GM19455 (cell line): ENCODE data around the gene NOL4L.
"Not testable (repeated sequence)": the region's sequence is repeated elsewhere in the genome, so short reads cannot be mapped to it uniquely, and the experiment has no call there.

Experiments
- ATAC-seq: cut with Tn5 transposase; IDR thresholded peaks from one replicate; pipeline ENCODE4 v1.9.1; 2021; ENCODE audit not compliant: unreplicated experiment

NOL4L gene

DNA sequence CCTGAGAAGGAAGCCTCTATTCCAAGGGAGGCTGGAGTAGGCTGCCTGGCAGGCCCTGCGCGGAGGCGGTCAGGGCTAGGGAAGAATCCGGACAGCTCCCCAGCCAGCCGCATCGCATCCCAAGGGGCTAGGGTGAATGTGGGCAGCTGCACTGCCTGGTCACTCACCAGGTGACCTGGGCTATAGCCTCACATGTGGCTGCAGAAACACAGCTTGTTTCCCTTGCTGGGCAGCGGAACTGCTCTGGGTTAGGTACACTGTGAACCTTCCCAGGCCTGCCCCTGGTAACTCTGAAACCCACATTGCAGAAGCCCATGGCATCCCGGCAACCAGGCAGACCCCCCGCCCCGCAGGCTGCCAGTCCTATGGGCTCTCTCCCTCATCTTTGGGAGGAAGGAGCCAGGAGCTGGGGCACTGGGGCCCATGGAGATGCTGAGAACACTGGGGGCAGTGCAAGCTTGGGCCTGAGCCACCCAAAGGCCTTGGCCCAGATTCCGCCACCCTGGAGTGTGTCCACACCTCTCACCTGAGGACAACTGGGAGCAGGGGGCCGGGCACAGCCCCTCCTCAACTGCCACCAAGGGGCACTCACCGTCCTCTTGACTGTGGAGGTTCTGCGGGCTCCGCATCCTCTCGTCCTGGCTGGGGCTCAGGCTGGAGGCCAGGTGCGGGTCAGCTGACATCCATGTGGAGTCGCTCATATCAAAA lies 111.0 kb downstream of the NOL4L start:
- ATAC-seq = no peak

GRCh38 chr20:32473231-32474008 lies 111.7 kb downstream of the NOL4L start:
- ATAC-seq = no peak

GRCh38 chr20:32472581-32473207 lies 112.4 kb downstream of the NOL4L start:
- no peak for ATAC-seq

DNA sequence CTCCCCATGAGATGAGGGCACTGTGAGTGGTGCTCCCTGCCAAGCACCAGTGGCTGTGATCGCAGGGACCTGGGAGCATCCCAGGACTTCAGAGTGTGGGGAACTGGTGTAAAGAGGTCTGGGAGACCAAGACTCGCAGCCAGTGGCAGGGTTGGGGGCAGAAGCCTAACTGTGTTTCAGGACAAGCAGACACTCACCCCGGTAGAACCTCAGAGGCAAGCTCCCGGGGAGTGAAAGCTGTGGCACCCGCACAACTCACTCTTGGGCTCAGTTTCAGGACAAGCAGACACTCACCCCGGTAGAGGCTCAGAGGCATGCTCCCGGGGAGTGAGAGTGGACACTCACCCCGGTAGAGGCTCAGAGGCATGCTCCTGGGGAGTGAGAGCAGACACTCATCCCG lies 114.2 kb downstream of the NOL4L start:
- ATAC-seq = no peak

- no peak for ATAC-seq
Observed at GRCh38 chr20:32470025-32470861, 114.9 kb downstream of the NOL4L start.

DNA sequence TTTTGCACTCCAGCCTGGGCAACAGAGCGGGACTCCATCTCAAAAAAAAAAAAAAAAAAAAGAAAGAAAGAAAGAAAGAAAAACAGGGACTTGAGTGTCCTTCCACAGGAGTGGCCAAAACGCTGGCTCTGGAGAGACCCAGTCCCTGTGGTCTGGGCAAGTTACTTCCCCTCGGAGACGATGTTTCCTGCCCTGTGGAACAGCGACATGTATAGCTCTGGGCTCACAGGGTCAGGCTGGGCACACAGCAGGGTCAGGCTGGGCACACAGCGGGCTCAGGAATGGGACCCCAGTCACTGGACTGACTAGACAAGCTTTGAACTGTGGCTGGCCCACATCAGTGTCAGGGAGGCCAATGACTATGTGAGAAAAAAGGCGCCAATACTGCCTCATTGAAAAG lies 116.3 kb downstream of the NOL4L start:
- no peak for ATAC-seq

- no peak for ATAC-seq
Observed at GRCh38 chr20:32468313-32468640, 116.9 kb downstream of the NOL4L start.

- ATAC-seq = no peak
Observed at GRCh38 chr20:32467506-32468312, 117.4 kb downstream of the NOL4L start.

DNA sequence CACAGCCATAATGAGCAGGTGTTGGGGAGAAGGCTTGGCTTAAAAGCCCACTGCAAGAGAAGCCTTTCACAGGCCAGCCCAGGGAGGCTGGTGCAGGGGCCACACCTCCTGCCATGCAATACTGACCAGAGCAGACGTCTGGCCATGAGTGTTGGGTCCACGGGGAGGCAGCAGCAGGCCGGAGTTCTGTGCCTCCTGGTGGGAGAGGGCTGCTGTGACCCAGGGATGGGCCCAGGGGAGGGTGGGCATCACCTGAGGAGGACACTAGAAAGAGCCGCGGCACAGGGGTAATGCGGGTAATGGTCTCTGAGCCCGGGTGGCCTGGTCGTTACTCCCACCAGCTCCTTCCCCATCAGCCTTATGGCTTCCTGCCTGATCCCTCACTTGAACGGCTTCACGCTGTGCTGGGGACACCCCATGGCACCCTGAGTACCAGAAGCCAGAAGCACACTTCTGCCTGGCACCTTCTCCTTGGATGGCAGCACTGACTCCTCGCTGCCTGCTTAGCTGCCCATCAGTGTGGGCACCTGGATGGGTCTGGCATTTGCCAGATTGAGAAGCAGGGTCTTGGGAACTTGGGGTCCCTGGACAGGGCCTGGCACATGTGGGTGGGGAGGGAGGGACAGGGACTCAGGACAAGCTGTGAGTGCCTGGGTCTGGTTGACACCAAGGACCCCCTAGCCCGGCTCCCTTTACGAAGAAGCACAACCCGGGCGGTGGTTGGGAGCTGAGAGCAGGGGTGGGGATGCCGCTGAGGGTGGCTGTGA lies 118.2 kb downstream of the NOL4L start:
- no peak for ATAC-seq

DNA sequence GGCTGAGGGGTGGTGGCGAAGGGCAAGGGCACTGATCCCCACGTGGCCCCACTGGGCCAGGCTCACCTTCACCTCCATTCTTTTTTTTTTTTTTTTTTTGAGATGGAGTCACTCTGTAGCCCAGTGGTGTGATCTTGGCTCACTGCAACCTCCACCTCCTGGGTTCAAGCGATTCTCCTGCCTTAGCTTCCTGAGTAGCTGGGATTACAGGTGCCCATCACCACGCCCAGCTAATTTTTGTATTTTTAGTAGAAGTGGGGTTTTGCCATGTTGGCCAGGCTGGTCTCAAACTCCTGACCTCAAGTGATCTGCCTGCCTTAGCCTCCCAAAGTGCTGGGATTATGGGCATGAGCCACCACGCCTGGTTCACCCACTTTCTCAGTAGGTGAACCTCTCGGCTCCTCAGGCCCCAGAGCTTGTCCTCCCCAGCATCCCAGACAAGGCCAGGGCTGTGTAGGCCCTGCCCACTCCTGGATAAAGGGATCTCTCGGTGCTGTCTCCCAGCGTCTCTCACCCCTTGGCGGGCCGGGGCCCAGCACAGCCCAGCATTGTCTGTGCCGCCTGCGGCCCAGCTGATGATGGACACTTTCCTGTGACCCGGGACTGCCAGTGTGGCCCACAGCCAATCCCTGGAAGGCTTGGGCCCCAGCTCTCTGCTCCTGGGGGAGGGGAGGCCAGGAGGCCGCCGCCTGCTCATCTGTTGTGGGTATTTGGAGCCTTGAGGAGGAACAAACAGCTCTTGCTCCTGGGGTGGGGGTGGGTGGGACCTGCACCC lies 119.0 kb downstream of the NOL4L start:
- not testable (repeated sequence) for ATAC-seq

DNA sequence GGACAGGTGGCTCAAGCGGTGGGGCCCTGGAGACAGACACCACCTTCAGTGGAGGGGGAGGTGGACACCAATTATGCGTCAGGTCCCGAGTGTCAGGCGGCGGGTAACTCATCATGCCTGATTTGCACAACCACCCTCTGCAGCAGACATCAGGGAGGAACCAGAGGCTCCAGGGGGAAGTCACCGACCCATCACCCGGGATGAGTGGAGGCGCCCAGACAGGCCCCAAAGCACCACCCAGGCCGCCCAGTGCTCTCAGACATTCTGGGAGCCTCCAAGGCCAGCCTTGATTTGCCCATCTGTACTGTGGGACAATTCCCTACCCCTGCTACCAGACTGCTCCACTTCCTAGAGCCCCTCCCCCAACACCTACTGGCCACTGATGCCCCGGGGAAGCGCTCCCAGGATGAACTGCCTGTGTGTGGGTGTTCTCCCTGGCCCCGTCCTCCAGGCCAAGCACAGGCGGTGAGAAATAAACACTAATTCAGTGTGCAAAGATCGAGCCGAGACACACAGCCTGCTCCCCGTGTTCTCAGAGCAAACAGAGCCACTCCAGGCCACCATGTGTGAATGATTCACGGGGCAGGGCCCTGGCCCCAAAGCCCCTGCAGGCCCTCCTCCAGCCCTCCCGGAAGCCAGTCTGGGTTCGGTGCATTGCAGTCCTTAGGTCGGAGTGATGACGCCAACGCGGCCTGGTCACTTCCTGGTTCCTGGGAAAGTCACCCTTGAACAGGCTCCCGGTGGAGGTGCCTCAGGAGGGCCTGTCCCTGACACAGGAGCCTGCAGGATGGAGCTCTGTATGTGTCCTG lies 119.8 kb downstream of the NOL4L start:
- ATAC-seq = no peak

- ATAC-seq = no peak
Observed at GRCh38 chr20:32464401-32465091, 120.6 kb downstream of the NOL4L start.

- ATAC-seq = no peak
Observed at GRCh38 chr20:32463642-32464400, 121.3 kb downstream of the NOL4L start.

DNA sequence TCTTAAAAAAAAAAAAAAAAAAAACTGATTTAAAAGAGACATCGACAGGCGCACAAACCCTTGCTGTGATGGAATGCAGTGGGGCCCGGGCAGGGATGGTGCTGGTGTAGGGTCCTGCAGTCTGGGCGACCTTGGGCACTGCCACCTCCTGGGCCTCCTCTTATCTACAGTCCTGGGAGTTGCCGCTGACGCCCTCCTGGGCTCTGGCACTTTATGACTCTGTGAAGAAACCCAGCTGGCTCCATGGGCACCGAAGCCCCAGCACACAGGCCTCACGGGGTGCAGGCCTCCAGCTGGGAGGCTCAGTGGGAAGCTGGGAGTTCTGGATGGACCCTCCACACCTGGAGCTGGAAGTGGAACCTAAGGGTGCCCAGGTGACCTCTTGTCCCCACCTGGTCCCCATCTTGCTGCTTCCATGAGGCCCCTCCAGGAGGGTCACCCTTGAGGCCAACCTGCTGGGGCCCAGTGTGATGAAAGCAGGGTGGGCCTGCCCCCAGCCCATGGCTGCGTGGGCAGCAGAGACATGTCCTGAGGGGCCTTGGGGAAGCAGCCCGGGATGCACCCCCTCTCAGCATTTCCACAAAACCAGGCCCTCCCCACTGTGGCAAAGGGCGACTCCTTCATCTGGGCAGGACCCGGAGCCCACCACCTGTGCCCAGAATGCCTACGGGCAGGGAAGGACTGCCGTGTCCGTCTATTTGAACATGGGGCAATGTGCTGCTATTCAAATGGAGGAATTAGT lies 122.1 kb downstream of the NOL4L start:
- ATAC-seq = no peak

DNA sequence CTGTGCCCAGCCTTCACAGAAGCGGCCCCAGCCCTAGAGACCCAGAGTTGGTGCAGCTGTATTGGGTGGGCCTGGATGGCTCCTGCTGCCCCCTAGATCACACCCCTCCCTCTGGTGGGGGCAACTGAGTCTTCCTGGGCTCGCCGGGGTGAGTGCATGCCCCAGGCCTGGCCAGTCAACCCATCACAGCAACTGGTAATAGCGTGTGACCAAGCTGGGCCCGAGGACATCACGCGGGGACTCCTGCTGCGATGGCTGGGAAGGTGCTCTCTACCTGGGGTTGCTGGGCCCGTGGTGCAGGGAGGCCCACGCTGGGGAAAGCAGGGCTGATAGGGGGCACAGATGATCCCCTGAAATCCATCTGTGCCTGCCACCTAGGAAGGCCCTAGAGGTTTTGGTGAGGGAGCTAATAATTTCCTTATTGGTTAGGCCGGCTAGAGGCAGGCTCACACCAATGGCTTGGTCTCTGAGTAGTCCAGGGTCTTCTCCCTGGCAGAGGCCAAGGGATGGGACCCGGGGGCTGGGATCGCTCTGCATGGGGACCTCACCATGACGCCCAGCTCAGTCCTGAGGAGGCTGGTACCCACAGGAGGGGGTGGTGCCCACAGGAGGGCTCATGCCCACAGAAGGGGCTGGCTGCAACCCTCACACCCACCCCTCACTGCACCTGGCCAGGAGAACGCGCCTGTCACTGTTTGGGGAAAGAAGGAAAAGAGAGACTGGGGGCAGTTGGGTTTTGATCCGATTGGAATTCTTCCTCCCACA lies 123.1 kb downstream of the NOL4L start:
- no peak for ATAC-seq
